Karpas-422 (cell line): ENCODE data around the gene PGGHG. TPM values are rescaled to one million over a fixed set of nuclear protein-coding genes. Genes with fewer than 3 reads are reported as not detected.
A peak's percentile ranks its signal among the peaks of the same experiment; 100 is the strongest.
"Not testable (repeated sequence)": the region's sequence is repeated elsewhere in the genome, so short reads cannot be mapped to it uniquely, and the experiment has no call there.

Experiments used
- DNase-seq: peaks from one replicate; pipeline ENCODE4 v3.0.0-alpha.2; 2015
- H2AFZ ChIP-seq: fragments of 200-600 bp; sonication (generic); 2 replicates; pipeline ENCODE4 v1.6.1; 2014; ENCODE audit warnings: antibody characterized with exemption, low read length, mixed read lengths
- H3K27ac ChIP-seq: fragments of 200-600 bp; sonication (generic); 2 replicates; pipeline ENCODE4 v1.5.1; 2014; ENCODE audit warnings: mild to moderate bottlenecking, low read length, moderate library complexity
- H3K27me3 ChIP-seq: fragments of 200-600 bp; sonication (generic); 2 replicates; pipeline ENCODE4 v1.6.1; 2014; ENCODE audit warnings: low read length, mixed read lengths
- H3K36me3 ChIP-seq: fragments of 200-600 bp; sonication (generic); 2 replicates; pipeline ENCODE4 v1.6.1; 2014; ENCODE audit warnings: low read length, mixed read lengths; ENCODE audit not compliant: insufficient read depth
- H3K4me1 ChIP-seq: fragments of 200-600 bp; sonication (generic); 2 replicates; pipeline ENCODE4 v1.6.1; 2014; ENCODE audit warnings: mild to moderate bottlenecking, low read length, mixed read lengths
- H3K4me2 ChIP-seq: fragments of 200-600 bp; sonication (generic); 2 replicates; pipeline ENCODE4 v1.6.1; 2014; ENCODE audit warnings: low read length, low read depth, mild to moderate bottlenecking; ENCODE audit not compliant: poor library complexity, severe bottlenecking
- H3K4me3 ChIP-seq: fragments of 200-600 bp; sonication (generic); 2 replicates; pipeline ENCODE4 v1.5.1; 2014; ENCODE audit warnings: mild to moderate bottlenecking, antibody characterized with exemption, low read length, mixed read lengths
- H3K79me2 ChIP-seq: fragments of 200-600 bp; sonication (generic); 2 replicates; pipeline ENCODE4 v1.6.1; 2014; ENCODE audit warnings: mild to moderate bottlenecking, low read length, mixed read lengths
- H3K9ac ChIP-seq: fragments of 200-600 bp; sonication (generic); 2 replicates; pipeline ENCODE4 v1.6.0; 2014; ENCODE audit warnings: low read length
- H3K9me2 ChIP-seq: fragments of 200-600 bp; sonication (generic), shearing (Covaris generic); replicated peaks from 2 replicates; pipeline ENCODE4 v1.6.0; 2014; ENCODE audit warnings: mild to moderate bottlenecking, low read length, moderate library complexity; ENCODE audit not compliant: insufficient read depth
- H3K9me3 ChIP-seq: fragments of 300-700, 200-600 bp; sonication (generic); 2 replicates; pipeline ENCODE4 v1.6.1; 2014; ENCODE audit warnings: low read length, mixed read lengths
- H4K20me1 ChIP-seq: fragments of 200-600 bp; sonication (generic); 2 replicates; pipeline ENCODE4 v1.6.1; 2014; ENCODE audit warnings: mild to moderate bottlenecking, antibody characterized with exemption, low read length, low read depth; ENCODE audit not compliant: insufficient read depth
- total RNA-seq: library from RNA; depleted of rRNA; stranded (reverse); fragments of >200 nt; shearing (Covaris generic); gene quantifications from 2 replicates; pipeline ENCODE4 v1.2.3, GENCODE V29; 2014; ENCODE audit warnings: low replicate concordance

Gene PGGHG
- total RNA-seq, 1 experiment from 2014 or later: 17.0 TPM

DNA sequence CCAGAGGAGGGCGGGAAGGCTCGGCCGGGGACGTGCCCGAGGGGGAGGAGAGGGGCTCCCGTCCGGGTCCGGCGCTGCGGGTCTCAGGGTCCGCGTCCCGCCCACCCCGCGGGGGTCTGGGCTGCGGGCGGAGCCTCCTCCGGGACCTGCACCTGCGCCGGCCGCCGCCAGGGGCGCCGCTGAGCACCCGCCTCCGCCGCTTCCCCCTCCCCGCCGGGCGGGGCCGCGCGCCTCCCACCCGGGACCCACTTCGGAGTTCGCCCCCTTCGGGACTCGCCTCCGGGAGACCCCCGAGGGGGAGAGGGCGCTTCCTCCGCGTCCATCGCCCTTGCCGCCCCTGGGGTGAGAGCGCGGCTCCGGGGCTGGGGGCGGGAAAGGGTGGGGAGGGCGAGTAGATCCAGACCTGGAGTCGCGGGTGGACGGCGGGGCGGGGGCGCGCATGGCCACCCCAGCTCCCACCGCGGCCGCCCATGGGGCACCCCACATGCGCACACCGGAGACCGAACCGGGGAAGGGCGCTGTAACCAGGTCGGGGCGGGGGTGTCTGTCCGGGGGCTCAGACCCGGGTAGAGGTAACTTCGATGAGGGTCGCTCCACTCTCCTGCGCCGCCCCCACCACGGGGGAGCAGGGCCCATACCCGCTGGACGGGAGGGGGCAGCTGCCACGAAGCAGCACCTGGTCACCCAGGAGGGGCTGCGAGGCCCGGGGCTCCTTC, 29.6 kb downstream of the PGGHG start:
- not testable (repeated sequence) for H3K4me2 ChIP-seq, H3K27ac ChIP-seq, H3K9me2 ChIP-seq, H3K36me3 ChIP-seq, H3K9ac ChIP-seq, H3K27me3 ChIP-seq, H3K9me3 ChIP-seq, H2AFZ ChIP-seq, H3K79me2 ChIP-seq, DNase-seq, H3K4me3 ChIP-seq, H4K20me1 ChIP-seq
- peaks cover 15% of the 10 kb centered on the region for H3K4me1 ChIP-seq

GRCh38 chr11:319121-319887, 30.4 kb downstream of the PGGHG start:
- H3K9me2 ChIP-seq, H3K9ac ChIP-seq, H3K27me3 ChIP-seq, H3K36me3 ChIP-seq, H2AFZ ChIP-seq, H3K27ac ChIP-seq, H4K20me1 ChIP-seq, H3K4me3 ChIP-seq, H3K9me3 ChIP-seq, H3K4me2 ChIP-seq, H3K79me2 ChIP-seq, H3K4me1 ChIP-seq, DNase-seq: not testable (repeated sequence)

DNA sequence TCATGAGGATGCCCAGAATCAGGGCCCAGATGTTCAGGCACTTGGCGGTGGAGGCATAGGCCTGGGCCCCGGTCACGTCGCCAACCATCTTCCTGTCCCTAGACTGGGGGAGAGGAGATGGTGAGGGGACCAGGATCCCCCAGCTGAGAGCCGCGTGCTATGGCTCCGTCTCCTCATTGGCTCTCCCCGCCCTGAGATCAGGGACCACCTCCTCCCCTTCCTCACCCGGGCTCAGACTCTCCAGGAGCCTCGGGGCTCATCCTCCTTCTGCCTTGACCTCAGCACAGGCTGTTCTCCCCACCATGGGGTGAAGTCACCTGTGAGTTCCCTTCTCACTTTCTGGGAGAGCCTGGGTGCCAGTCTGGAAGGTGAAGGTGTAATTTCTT, 31.0 kb downstream of the PGGHG start:
- H3K4me2 ChIP-seq, H3K4me1 ChIP-seq, DNase-seq, H2AFZ ChIP-seq, H3K36me3 ChIP-seq, H3K4me3 ChIP-seq, H3K9me3 ChIP-seq, H4K20me1 ChIP-seq, H3K9ac ChIP-seq, H3K27me3 ChIP-seq, H3K79me2 ChIP-seq, H3K27ac ChIP-seq, H3K9me2 ChIP-seq: not testable (repeated sequence)

DNA sequence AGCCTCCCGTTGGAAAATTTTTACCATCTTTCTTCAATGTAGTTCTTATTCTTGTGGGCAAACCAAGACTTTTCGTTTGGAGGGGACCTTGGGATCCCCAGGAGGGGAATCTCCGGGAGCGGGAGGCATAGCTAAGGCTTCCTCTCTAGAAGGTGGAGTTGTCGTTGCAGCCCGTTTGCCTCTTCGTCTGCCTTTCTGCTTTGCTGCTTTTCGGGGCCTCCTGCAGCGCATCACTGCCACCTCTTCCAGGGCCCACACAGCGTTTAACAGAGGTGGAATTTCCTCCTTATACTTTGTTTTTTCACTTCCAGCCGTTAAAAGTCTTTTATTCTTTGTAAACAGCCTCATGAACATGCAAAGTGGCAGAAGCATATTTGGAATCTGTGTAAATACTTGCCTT, 35.2 kb downstream of the PGGHG start:
- Histone ChIP-seq H3K79me2 (no peaks in the 10 kb centered on the region), H3K27me3 (no peaks in the 10 kb centered on the region), H4K20me1 (no peaks in the 10 kb centered on the region), H3K4me3 (no peak overlapping the region), H3K4me2 (no peak overlapping the region), H3K9ac (no peak overlapping the region), H3K9me3 (no peaks in the 10 kb centered on the region), H3K27ac (no peak overlapping the region), H3K36me3 (no peaks in the 10 kb centered on the region), H3K4me1 (peaks cover 12% of the 10 kb centered on the region), H3K9me2 (no peaks in the 10 kb centered on the region), H2AFZ (no peak overlapping the region)
- DNase-seq: no peak

DNA sequence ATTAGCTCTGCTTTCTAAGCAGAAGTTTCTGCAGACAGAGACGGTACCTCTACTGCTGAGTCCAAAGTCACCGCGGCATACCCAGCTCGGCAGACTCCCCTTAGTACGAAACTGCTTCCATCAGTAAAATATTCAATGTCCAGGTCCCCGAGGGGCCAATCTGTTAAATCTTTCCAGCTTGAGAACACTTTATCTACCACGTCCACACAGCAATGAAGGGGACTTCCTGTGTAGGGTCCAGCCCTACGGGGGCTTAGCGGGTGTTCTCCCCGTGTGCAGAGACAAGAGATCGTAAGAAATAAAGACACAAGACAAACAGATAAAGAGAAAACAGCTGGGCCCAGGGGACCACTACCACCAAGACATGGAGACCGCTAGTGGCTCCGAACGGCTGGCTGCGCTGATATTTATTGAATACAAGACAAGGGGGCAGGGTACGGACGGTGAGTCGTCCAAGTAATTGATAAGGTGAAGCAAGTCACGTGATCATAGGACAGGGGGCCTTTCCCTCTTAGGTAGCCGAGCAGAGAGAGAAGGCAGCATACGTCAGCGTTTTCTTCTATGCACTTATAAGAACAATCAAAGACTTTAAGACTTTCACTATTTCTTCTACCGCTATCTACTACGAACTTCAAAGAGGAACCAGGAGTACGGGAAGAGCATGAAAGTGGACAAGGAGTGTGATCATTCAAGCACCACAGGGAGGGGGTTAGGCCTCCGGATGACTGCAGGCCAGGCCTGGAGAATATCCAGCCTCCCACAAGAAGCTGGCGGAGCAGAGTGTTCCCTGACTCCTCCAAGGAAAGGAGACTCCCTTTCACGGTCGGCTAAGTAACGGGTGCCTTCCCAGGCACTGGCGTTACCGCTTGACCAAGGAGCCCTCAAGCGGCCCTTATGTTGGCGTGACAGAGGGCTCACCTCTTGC, 35.9 kb downstream of the PGGHG start:
- H3K27ac ChIP-seq, DNase-seq, H2AFZ ChIP-seq, H3K36me3 ChIP-seq, H3K9me3 ChIP-seq, H3K4me3 ChIP-seq, H3K27me3 ChIP-seq, H3K4me2 ChIP-seq, H3K79me2 ChIP-seq, H4K20me1 ChIP-seq, H3K9ac ChIP-seq, H3K9me2 ChIP-seq: not testable (repeated sequence)
- peaks cover 12% of the 10 kb centered on the region for H3K4me1 ChIP-seq

DNA sequence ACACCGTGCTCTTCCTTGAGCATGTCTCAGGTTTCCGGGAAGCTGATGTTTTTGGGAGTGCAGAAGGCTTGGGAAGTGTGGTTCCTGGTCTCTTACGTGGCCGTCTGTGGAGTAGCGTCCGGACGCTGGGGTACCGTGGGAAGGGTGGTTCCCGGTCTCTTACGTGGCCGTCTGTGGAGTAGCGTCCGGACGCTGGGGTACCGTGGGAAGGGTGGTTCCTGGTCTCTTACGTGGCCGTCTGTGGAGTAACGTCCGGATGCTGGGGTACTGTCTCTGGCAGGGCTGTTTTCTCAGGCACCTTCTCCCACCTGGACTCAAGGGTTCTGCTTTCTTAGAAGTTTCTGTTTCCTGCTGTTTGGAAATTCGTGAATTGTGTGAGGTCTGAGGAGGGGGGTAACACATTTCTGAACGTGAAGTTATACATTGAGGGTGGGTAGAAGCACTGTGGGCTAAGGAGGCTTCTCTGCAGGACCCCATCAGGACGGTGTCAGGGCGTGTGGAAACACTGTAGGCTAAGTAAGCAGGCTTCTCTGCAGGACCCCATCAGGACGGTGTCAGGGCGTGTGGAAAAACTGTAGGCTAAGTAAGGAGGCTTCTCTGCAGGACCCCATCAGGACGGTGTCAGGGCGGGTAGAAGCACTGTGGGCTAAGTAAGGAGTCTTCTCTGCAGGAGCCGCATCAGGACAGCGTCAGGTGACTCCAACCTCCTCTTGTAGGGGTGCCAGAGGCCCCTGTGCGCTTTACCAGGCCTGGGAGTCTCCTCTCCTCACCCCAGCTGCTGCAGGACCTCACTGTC, 37.1 kb downstream of the PGGHG start:
- Histone ChIP-seq H3K27me3 (no peaks in the 10 kb centered on the region), H3K79me2 (no peaks in the 10 kb centered on the region), H3K4me1 (peaks cover 12% of the 10 kb centered on the region), H3K9ac (peak overlapping the region; percentile 50; the same call in 1 of the 2 replicates), H3K36me3 (no peaks in the 10 kb centered on the region), H3K27ac (no peak overlapping the region), H3K9me3 (no peaks in the 10 kb centered on the region), H3K4me3 (no peak overlapping the region), H2AFZ (no peak overlapping the region), H3K9me2 (no peaks in the 10 kb centered on the region), H3K4me2 (no peak overlapping the region), H4K20me1 (no peaks in the 10 kb centered on the region)
- DNase-seq: no peak

DNA sequence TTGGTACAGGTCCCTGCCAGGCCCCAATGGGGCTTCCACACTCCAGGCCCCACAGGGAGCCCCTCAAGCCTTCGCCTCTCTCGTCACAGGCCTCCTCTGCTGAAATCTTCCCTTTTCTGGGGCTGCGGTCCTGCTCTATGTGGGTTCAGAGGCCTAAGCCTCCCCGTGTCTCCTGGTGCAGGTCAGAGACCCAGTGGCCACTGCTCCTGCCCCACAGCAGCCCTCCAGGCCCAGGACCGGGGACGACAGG, 37.6 kb downstream of the PGGHG start:
- Histone ChIP-seq H3K9ac (peak overlapping the region; percentile 50), H3K79me2 (no peaks in the 10 kb centered on the region), H2AFZ (peak overlapping the region; percentile 69; the same call in 1 of the 2 replicates), H3K27ac (no peak overlapping the region), H3K4me2 (peak overlapping the region; percentile 47), H3K4me1 (peaks cover 12% of the 10 kb centered on the region), H3K36me3 (no peaks in the 10 kb centered on the region), H3K9me2 (no peaks in the 10 kb centered on the region), H3K4me3 (no peak overlapping the region), H3K9me3 (no peaks in the 10 kb centered on the region), H4K20me1 (no peaks in the 10 kb centered on the region), H3K27me3 (no peaks in the 10 kb centered on the region)
- no peak for DNase-seq
